SK-N-SH treated with all-trans-retinoic acid at 6 μM for 48 hours (cell line): Measurements from ENCODE around the gene SLC6A14.

Source experiments
- CSDC2 ChIP-seq: fragments of 250-450 bp; sonication (Bioruptor Pico); IDR thresholded peaks from 2 replicates; pipeline ENCODE4 v1.5.0; 2020; ENCODE audit warnings: mild to moderate bottlenecking, moderate library complexity
- ESRRG ChIP-seq: fragments of 250-450 bp; sonication (Bioruptor Pico); IDR thresholded peaks from 2 replicates; pipeline ENCODE4 v1.6.1; 2021; ENCODE audit warnings: mild to moderate bottlenecking
- ISL1 ChIP-seq: fragments of 250-450 bp; sonication (Bioruptor Pico); IDR thresholded peaks from 2 replicates; pipeline ENCODE4 v2.1.2; 2022; ENCODE audit warnings: mild to moderate bottlenecking, moderate library complexity
- PATZ1 ChIP-seq: fragments of 250-450 bp; sonication (Bioruptor Pico); IDR thresholded peaks from 2 replicates; pipeline ENCODE4 v1.8.0; 2020; ENCODE audit warnings: mild to moderate bottlenecking, moderate library complexity, borderline replicate concordance
- RARB ChIP-seq: fragments of 250-450 bp; sonication (Bioruptor Pico); IDR thresholded peaks from 2 replicates; pipeline ENCODE4 v1.8.0; 2021; ENCODE audit warnings: mild to moderate bottlenecking, moderate library complexity
- TCF4 ChIP-seq: fragments of 250-450 bp; sonication (Bioruptor Pico); IDR thresholded peaks from 2 replicates; pipeline ENCODE4 v1.8.0; 2021; ENCODE audit warnings: mild to moderate bottlenecking, moderate library complexity, borderline replicate concordance
- TSHZ2 ChIP-seq: fragments of 250-450 bp; sonication (Bioruptor Pico); IDR thresholded peaks from 2 replicates; pipeline ENCODE4 v1.5.0; 2020; ENCODE audit warnings: mild to moderate bottlenecking, moderate library complexity
- ZC3H10 ChIP-seq: fragments of 250-450 bp; sonication (Bioruptor Pico); IDR thresholded peaks from 2 replicates; pipeline ENCODE4 v1.5.1; 2021; ENCODE audit warnings: mild to moderate bottlenecking, moderate library complexity
- ZFP3 ChIP-seq: fragments of 250-450 bp; sonication (Bioruptor Pico); IDR thresholded peaks from 2 replicates; pipeline ENCODE4 v1.5.0; 2020; ENCODE audit warnings: mild to moderate bottlenecking, moderate library complexity
- ZNF565 ChIP-seq: fragments of 450-650 bp; formaldehyde crosslinking; conservative IDR thresholded peaks from 2 replicates; pipeline ENCODE4 v1.5.0; 2020; ENCODE audit warnings: low read depth, mild to moderate bottlenecking, moderate library complexity
- ZNF70 ChIP-seq: fragments of 450-650 bp; formaldehyde crosslinking; IDR thresholded peaks from 2 replicates; pipeline ENCODE4 v1.5.0; 2020; ENCODE audit warnings: mild to moderate bottlenecking, moderate library complexity
- ZNF8 ChIP-seq: fragments of 450-650 bp; formaldehyde crosslinking; IDR thresholded peaks from 2 replicates; pipeline ENCODE4 v1.5.0; 2020; ENCODE audit warnings: mild to moderate bottlenecking, moderate library complexity

GRCh38 chrX:116409219-116409618, 27.2 kb upstream of the SLC6A14 start:
- TF ChIP-seq RARB (CRISPR knock-in tag), result no peak
- no peak for TF ChIP-seq TSHZ2 (CRISPR knock-in tag)
- no peak for TF ChIP-seq ZFP3 (CRISPR knock-in tag)
- no peak for TF ChIP-seq PATZ1 (CRISPR knock-in tag)
- no peak for TF ChIP-seq ZNF8 (CRISPR knock-in tag)
- no peak for TF ChIP-seq ZC3H10 (CRISPR knock-in tag)
- TF ChIP-seq ESRRG, result no peak
- TF ChIP-seq TCF4 (CRISPR knock-in tag), result no peak
- TF ChIP-seq ISL1 (CRISPR knock-in tag), result no peak
- TF ChIP-seq ZNF565 (CRISPR knock-in tag), result no peak
- TF ChIP-seq ZNF70 (CRISPR knock-in tag), result no peak
- TF ChIP-seq CSDC2 (CRISPR knock-in tag), result no peak
